Measurements from ENCODE around the gene EPB41. TPM values are rescaled to one million over a fixed set of nuclear protein-coding genes. Genes with fewer than 3 reads are reported as not detected.

Gene EPB41
- total and polyA plus RNA-seq, 2 donors (not counting 3 experiments of a cell fraction or from before 2014, with no cell fraction given): 22.3 to 45.7 TPM

DNA sequence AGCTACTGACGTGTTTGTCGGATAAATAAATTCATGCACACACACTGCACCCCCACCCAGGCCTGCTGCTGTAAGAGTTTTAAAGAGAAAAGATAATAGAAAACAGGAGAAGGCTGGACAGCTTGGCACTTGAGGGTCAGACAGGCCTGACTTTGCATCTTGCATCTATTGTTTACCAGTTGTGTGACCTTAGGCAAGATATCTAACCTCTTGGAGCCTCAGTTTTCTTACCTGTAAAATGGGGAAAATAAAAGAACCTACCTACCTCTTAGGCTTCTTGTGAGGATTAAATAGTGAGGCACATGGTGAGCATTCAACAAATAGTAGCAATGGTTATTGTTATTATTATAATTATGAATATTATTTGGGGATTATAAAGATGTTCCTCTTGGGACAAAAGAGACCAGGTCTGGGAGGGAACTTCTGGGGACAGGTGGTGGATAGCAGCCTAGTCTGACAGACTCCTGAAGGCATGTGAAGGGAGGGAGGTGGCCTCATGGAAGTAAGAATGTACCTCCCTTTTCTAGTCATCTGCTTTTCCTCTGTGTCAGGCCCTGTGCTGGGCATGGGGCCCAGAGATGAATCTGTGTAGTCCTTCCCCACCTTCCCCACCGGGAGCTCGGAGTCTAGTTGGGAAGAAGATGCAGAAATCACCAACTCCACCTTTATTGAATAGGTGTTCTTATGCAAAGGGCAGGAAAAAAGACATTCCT is 18.3 kb upstream of the EPB41 start:
- ChIA-PET POLR2A (interaction anchor here (0.5 to 0.6 kb wide), 2 partner anchors 11 to 258 kb away, joined by 3 read pairs; no protein-coding TSS in a partner anchor), CTCF (no interaction called here)
- Histone ChIP-seq H3K9me3 (replicated peaks; ENCODE audit: control insufficient read depth, insufficient read depth, low read length) (no peaks in the 10 kb centered on the region), H3K79me2 (ENCODE audit: control insufficient read depth, insufficient read depth, low read length) (no peaks in the 10 kb centered on the region), H3K9me1 (replicated peaks; ENCODE audit: control insufficient read depth, extremely low read depth, insufficient read depth, low read length) (no peaks in the 10 kb centered on the region), H3K9ac (replicated peaks; ENCODE audit: extremely low read depth, insufficient read depth, low read length) (no peak overlapping the region), H3K36me3 (ENCODE audit: control insufficient read depth in 2 of 2, extremely low read depth in 1 of 2, insufficient read depth in 2 of 2, low read length in 2 of 2) (peaks cover 0 to 2% of the 10 kb centered on the region in 2 experiments), H3K4me1 (ENCODE audit: control insufficient read depth, extremely low read depth, insufficient read depth, low read length) (peaks cover 10% of the 10 kb centered on the region), H3K27ac (ENCODE audit: insufficient read depth, low read depth, low read length) (no peak overlapping the region), H4K20me1 (replicated peaks; ENCODE audit: control insufficient read depth, extremely low read depth, insufficient read depth, low read length) (no peaks in the 10 kb centered on the region), H2AFZ (ENCODE audit: low read depth, low read length) (no peak overlapping the region), H3K4me3 (replicated peaks in 1 of 3; ENCODE audit: insufficient read depth in 1 of 3, low read depth in 1 of 3, low read length in 3 of 3) (no peak overlapping the region), H3K27me3 (ENCODE audit: control insufficient read depth in 2 of 2, insufficient read depth in 2 of 2, low read length in 2 of 2) (no peaks in the 10 kb centered on the region), H3K4me2 (ENCODE audit: insufficient read depth, low read length) (no peak overlapping the region)
- dilution Hi-C loops (cut with MboI; ENCODE audit: extremely low pct_ligation_motif_present, low sequenced_read_pairs) (no loop called here), intact Hi-C loops (cut with micrococcal nuclease) (no loop called here)
- TF ChIP-seq, protein P1, sequence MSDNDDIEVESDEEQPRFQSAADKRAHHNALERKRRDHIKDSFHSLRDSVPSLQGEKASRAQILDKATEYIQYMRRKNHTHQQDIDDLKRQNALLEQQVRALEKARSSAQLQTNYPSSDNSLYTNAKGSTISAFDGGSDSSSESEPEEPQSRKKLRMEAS (IDR thresholded peaks at IDR 0.05; ENCODE audit: insufficient read depth, insufficient read length): no peak
- no peak for TF ChIP-seq FOS (IDR thresholded peaks at IDR 0.05; ENCODE audit: borderline replicate concordance, insufficient read depth, low read length)
- no peak for TF ChIP-seq MYC (IDR thresholded peaks at IDR 0.05; ENCODE audit: low read depth, low read length)
- no peak for TF ChIP-seq EZH2 (IDR thresholded peaks at IDR 0.05; ENCODE audit: borderline replicate concordance, low read depth, low read length, severe bottlenecking)
- no peak for TF ChIP-seq POLR2AphosphoS5 (IDR thresholded peaks at IDR 0.05; ENCODE audit: insufficient read depth, low read depth, low read length)
- DNase-seq (ENCODE audit: low read depth, low spot score) (no peak), FAIRE-seq (no peak)
- BruUV-seq (replicated peaks): no TSS peak

DNA sequence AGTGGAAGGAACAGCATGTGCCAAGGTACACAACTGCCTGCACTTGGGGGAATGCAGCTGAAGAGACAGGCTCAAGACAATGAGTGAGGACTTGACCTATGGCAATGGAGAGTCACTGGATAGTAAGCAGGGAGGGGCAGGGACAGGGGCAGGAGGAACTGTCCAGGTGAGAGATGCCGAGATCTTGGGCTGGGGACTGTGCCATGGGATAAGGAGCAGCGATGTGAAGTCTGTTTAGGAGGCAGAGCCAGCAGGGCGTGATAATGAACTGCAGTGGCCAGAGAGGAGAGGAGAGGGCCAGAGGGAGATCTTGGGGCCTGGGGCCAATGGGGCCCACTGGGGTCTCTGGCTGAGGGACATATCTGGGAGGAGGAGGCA is 17.8 kb upstream of the EPB41 start:
- CTCF ChIA-PET: no interaction called here
- FAIRE-seq: no peak
- intact Hi-C loops (cut with micrococcal nuclease) (no loop called here), dilution Hi-C loops (cut with MboI; ENCODE audit: extremely low pct_ligation_motif_present, low sequenced_read_pairs) (no loop called here)
- no peak for TF ChIP-seq POLR2A (IDR thresholded peaks at IDR 0.05; ENCODE audit: low read depth, low read length)
- no peak for TF ChIP-seq JUN (IDR thresholded peaks at IDR 0.05; ENCODE audit: borderline replicate concordance, insufficient read depth, insufficient read length, low read depth)
- TF ChIP-seq, protein P1 (IDR thresholded peaks at IDR 0.05; ENCODE audit: insufficient read depth, insufficient read length): no peak
- TF ChIP-seq POLR2AphosphoS5 (IDR thresholded peaks at IDR 0.05; ENCODE audit: insufficient read depth, low read depth, low read length): no peak
- TF ChIP-seq MYC (IDR thresholded peaks at IDR 0.05; ENCODE audit: low read depth, low read length): no peak
- no peak for TF ChIP-seq GATA2 (IDR thresholded peaks at IDR 0.05; ENCODE audit: insufficient read depth, insufficient read length, low read depth, low read length)
- no peak for TF ChIP-seq FOS (IDR thresholded peaks at IDR 0.05; ENCODE audit: borderline replicate concordance, insufficient read depth, low read length)
- TF ChIP-seq, protein P2, sequence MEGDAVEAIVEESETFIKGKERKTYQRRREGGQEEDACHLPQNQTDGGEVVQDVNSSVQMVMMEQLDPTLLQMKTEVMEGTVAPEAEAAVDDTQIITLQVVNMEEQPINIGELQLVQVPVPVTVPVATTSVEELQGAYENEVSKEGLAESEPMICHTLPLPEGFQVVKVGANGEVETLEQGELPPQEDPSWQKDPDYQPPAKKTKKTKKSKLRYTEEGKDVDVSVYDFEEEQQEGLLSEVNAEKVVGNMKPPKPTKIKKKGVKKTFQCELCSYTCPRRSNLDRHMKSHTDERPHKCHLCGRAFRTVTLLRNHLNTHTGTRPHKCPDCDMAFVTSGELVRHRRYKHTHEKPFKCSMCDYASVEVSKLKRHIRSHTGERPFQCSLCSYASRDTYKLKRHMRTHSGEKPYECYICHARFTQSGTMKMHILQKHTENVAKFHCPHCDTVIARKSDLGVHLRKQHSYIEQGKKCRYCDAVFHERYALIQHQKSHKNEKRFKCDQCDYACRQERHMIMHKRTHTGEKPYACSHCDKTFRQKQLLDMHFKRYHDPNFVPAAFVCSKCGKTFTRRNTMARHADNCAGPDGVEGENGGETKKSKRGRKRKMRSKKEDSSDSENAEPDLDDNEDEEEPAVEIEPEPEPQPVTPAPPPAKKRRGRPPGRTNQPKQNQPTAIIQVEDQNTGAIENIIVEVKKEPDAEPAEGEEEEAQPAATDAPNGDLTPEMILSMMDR (IDR thresholded peaks at IDR 0.05; ENCODE audit: extremely low read depth in 1 of 2, insufficient read depth in 1 of 2, low read depth in 1 of 2, low read length in 2 of 2): no peak
- TF ChIP-seq EZH2 (IDR thresholded peaks at IDR 0.05; ENCODE audit: borderline replicate concordance, low read depth, low read length, severe bottlenecking): no peak
- Histone ChIP-seq H3K4me2 (ENCODE audit: insufficient read depth, low read length) (no peak overlapping the region), H3K27ac (ENCODE audit: insufficient read depth, low read depth, low read length) (no peak overlapping the region), H4K20me1 (replicated peaks; ENCODE audit: control insufficient read depth, extremely low read depth, insufficient read depth, low read length) (no peaks in the 10 kb centered on the region), H2AFZ (ENCODE audit: low read depth, low read length) (no peak overlapping the region), H3K9me3 (replicated peaks; ENCODE audit: control insufficient read depth, insufficient read depth, low read length) (no peaks in the 10 kb centered on the region), H3K79me2 (ENCODE audit: control insufficient read depth, insufficient read depth, low read length) (no peaks in the 10 kb centered on the region), H3K9ac (replicated peaks; ENCODE audit: extremely low read depth, insufficient read depth, low read length) (no peak overlapping the region), H3K36me3 (ENCODE audit: control insufficient read depth in 2 of 2, extremely low read depth in 1 of 2, insufficient read depth in 2 of 2, low read length in 2 of 2) (peaks cover 0 to 2% of the 10 kb centered on the region in 2 experiments), H3K4me1 (ENCODE audit: control insufficient read depth, extremely low read depth, insufficient read depth, low read length) (peaks cover 10% of the 10 kb centered on the region), H3K9me1 (replicated peaks; ENCODE audit: control insufficient read depth, extremely low read depth, insufficient read depth, low read length) (no peaks in the 10 kb centered on the region), H3K4me3 (replicated peaks in 1 of 3; ENCODE audit: insufficient read depth in 1 of 3, low read depth in 1 of 3, low read length in 3 of 3) (no peak overlapping the region), H3K27me3 (ENCODE audit: control insufficient read depth in 2 of 2, insufficient read depth in 2 of 2, low read length in 2 of 2) (no peaks in the 10 kb centered on the region)
- DNase-seq (ENCODE audit: low read depth, low spot score): no peak
- BruUV-seq (replicated peaks): no TSS peak
- POLR2A ChIA-PET: interaction anchor here (0.5 kb wide), 1 partner anchor 12 kb away, joined by 3 read pairs; no protein-coding TSS in a partner anchor

Measured in endothelial cell of umbilical vein (primary cell).